GM12875 (cell line): ENCODE data around the gene TUBGCP6.

Source experiments
- H3K4me3 ChIP-seq: one replicate; pipeline ENCODE4 v1.5.1; 2011; ENCODE audit warnings: low read depth, low read length, control low read depth
- CTCF ChIP-seq: IDR thresholded peaks from 2 replicates; pipeline ENCODE4 v1.5.1; 2011; ENCODE audit warnings: low read depth, mild to moderate bottlenecking, control low read depth, inconsistent platforms, low read length, moderate library complexity, borderline replicate concordance; ENCODE audit not compliant: insufficient read depth

Gene TUBGCP6

GRCh38 chr22:50238755-50239154 is 6.1 kb downstream of the TUBGCP6 start:
- no peak for TF ChIP-seq CTCF
- H3K4me3 ChIP-seq, result no peak overlapping the region

GRCh38 chr22:50236731-50237409 is 8.0 kb downstream of the TUBGCP6 start:
- no peak overlapping the region for H3K4me3 ChIP-seq
- TF ChIP-seq CTCF, result peak; percentile 67; the same call in 1 of the 2 replicates

- H3K4me3 ChIP-seq, result no peak overlapping the region
- no peak for TF ChIP-seq CTCF
These were observed 11.6 kb downstream of the TUBGCP6 start for GRCh38 chr22:50233223-50233622.

- H3K4me3 ChIP-seq, result no peak overlapping the region
- no peak for TF ChIP-seq CTCF
These were observed 12.2 kb downstream of the TUBGCP6 start for GRCh38 chr22:50232481-50233151.

- no peak for TF ChIP-seq CTCF
- H3K4me3 ChIP-seq, result no peak overlapping the region
These were observed 15.5 kb downstream of the TUBGCP6 start for GRCh38 chr22:50229370-50229769.

- no peak for TF ChIP-seq CTCF
- H3K4me3 ChIP-seq, result no peak overlapping the region
These were observed 16.5 kb downstream of the TUBGCP6 start for GRCh38 chr22:50228366-50228765.

- no peak for TF ChIP-seq CTCF
- no peak overlapping the region for H3K4me3 ChIP-seq
These were observed 17.1 kb downstream of the TUBGCP6 start for GRCh38 chr22:50227579-50228215.
